HG03575 (cell line): ENCODE measurements around the gene LRFN2.

Experiments
- ATAC-seq: cut with Tn5 transposase; IDR thresholded peaks from one replicate; pipeline ENCODE4 v1.9.1; 2021; ENCODE audit not compliant: unreplicated experiment, insufficient number of reproducible peaks, low FRiP score; ENCODE audit errors: extremely low read depth

Gene LRFN2

DNA sequence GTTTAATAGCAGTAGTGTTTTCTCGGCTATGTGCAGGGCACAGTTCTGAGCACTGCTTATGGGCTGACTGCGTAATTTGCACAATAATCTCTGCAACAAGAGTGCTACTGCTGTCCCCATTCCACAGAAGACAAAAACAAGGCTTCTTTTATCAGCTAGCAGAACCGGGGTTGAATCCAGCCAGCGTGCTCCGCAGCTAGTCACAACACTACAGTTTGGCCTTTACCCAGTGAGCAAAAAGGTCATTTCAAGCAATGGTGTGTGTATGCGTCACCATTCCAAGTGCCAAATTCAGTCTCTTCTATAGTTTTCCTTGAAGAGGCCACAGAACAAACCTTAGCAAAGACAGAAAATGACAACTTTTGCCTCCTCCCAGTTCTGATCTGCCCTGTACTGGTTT lies 61.1 kb downstream of the LRFN2 start:
- no peak for ATAC-seq

DNA sequence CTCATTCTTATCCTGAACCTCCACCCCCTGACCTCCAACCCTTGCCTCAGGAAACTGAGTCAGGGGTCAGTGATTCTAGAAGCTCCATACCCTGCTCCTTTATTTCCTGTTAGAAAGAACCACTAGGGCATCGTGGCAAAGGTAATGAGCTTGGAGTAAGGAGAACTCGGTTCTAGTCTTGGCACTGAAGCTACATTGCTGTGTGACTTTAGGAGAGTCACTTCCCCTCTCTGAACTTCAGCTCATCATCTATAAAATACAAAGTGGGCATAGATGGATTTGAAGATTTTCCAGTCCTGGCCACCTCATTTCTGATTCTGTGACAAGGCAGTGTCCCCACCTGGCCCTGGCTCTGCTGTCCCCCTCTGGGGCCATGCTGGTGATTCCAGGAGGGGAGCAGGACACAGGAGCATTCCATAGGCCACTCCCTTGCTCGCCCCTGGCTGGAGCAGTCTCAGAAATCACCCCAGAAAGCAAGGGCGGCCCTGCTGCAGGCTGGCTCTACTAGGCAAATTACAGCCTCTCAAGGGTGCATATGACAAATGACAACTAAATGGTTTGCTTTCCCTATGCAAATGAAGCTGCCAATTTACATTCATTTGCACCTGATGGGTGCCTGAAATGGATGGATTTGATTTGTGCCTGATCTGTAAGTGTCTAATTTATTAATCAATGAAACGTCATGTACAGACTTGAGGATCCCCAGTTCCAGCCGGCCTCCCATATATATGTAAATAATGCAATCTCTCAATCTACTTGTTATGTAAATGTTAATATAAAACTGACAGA lies 62.2 kb downstream of the LRFN2 start:
- ATAC-seq: no peak

DNA sequence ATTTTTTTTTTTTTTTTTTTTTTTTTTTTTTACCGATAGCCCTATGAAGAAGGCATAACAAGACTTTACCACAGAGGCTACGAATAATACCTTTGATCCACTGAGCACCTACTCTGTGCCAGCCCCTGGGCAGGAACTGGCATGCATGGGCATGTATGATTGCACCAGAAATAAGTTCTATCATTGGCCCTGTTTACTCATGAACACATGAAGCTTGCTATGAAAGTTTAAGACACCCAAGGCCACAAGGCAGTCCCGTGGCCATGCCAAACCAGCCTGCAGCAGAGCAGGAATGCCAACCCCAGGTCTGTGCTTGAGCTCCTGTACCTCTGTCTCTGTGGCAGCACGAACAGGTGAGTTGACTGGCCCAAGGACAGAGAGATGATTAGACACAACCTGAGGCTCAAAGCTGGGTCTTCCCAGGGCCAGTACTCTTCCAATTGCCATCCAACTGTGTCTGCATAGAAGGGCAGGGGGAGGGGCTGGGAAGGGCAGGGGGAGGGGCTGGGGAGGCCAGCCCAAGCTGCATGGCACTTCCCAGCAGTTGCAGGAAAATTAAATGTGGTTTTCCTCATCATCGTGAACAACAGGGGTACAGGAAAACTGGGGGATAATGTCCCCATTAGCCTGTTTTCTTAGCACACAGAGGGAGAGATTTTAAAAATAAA lies 63.5 kb downstream of the LRFN2 start:
- ATAC-seq: no peak

DNA sequence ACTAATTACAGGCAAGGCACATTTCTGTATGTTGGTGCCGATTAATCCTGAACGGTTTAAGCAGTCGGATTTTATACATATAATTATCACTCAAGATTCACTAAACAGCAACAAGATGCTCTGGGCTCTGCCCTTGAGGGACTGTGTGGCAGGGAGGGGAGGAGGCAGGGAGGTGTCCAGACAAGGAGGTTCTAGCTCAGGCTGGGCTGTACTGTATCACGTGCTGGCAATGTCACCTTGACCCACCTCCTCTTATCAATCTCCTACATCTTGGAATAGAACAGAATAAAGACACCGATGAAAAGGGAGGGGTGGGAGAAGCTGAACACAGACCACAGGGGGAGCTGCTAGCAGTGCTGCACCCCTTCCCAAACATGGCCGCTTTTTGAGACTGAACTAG lies 65.7 kb downstream of the LRFN2 start:
- no peak for ATAC-seq

DNA sequence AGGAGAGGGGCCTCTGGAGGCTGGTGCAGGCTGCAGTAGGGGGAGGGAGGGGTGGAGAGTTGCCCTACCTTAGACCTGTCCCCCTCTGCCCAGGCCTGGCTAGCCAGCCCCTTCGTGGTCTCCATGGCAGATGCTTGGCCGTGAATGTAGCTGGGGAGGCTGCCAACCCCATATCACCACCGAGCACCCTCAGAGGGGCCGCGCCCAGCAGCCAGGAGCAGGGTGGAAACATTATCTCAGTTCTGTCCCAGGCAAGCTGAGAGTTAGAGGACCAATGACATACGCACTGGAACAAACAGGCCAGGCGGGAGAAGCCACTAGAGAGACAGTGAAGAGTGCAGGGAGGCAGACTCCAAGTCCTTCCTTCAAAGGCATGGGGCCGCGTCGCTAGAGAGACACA lies 66.5 kb downstream of the LRFN2 start:
- no peak for ATAC-seq

DNA sequence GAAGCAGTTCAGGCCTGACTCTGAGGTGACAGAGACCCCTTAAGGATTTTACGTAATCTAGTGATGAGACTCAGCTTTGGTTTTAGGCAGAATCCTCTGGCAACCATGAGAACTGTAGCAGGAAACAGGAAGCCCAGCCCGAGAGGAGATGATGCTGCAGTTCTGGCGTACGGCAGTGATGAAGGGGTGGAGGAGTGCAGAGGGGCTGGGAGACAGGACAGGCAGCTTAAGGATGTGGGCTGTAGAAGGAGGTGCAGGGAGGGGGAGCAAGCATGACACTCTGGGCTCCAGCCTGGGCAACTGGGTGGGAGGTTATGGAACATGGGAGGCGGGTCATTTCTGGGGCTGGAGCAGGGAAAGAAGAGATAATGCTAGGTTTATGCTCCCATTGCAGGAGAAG lies 67.1 kb downstream of the LRFN2 start:
- no peak for ATAC-seq

DNA sequence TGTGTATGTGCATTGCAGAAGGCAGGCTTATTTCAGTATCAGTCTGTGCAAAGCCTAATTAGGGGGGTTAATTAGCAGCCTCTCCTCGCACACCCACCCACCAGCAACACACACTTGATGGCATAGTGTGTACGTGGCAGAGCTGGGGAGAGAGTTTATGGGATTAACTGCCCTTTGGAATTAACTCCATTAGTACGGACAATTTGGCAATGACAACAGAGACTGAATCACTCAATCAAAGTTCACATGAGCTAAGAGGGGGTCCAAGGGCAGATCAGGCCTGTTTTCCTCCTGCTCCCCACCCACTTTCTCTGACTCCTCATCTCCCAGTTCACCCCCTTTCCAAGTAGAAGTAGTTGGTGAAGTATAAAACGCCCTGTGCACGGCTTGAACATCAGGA lies 69.5 kb downstream of the LRFN2 start:
- ATAC-seq: no peak

DNA sequence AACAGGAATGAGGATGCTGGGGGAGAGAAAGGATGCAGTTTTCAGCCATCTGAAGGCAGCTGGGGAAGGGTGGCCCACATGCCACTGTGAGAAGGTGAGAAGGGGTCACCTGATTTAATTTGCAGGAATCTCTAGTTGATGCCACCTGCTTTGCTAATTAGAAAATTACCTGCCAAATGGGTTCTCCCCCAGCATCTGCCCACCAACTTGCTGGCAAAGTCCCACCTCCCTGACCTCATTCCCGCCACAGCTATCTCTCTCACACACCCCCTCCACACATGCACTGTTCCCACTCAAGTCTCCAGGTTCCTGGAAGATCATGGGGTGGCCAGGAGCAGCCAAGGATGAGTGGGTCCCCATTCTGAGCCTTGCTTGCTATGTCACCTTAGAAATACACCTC lies 70.7 kb downstream of the LRFN2 start:
- ATAC-seq: no peak

DNA sequence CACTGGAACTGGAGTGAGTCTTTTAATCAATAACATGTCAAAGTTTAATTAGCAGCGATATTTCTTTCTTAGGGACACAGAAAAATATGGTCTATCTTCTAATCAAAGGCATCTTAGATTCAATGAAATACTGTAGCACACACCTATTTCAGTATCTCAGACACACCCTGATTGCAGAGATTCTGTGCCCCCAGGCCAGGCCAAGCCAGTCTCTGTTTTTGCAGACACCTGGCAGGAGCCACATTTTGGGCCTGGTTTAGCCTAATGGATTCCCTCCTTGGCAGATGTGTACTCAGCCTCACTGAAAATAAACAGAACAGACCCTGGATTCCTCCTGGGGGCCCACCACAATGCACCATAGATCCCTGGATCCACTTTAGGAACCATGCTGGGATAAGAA lies 74.8 kb downstream of the LRFN2 start:
- ATAC-seq: no peak

DNA sequence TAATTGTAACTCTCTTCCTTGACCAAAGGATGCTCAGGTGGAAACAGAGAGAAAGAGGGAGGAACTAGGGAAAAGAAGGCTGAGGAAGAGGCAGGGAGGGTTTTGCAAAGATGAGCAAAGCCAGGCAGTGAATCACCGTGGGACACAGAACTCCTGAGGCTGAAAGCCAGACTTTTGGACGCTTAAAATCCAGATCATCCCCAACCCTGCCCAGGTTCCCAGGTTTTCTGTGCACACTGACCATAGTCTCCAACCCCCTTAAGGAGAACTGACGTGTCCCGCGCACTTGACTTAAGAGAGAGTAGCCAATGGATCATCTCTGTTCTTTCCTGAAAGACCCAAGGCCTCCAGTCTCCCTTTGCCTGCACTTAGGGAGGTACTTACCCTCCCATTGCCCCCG lies 75.3 kb downstream of the LRFN2 start:
- ATAC-seq: no peak

DNA sequence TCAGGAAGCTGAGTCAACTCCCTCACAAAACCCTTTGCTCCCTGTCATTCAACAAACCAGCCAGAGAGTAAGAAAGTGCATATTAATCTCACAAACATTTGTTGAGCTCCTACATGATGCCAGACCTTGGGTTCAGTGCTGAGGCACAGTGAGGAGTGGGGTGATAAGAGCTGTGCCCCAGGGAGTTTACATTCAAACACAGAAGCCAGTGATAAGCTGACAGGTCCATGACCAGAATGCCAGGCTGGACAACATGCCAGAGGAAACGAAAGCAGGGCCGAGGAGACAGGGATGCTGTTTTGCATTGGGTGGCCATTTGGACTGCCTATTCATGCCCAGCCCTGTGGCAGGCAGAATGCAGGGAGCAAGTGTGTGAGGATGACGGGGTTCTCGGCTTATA lies 76.7 kb downstream of the LRFN2 start:
- ATAC-seq: no peak

DNA sequence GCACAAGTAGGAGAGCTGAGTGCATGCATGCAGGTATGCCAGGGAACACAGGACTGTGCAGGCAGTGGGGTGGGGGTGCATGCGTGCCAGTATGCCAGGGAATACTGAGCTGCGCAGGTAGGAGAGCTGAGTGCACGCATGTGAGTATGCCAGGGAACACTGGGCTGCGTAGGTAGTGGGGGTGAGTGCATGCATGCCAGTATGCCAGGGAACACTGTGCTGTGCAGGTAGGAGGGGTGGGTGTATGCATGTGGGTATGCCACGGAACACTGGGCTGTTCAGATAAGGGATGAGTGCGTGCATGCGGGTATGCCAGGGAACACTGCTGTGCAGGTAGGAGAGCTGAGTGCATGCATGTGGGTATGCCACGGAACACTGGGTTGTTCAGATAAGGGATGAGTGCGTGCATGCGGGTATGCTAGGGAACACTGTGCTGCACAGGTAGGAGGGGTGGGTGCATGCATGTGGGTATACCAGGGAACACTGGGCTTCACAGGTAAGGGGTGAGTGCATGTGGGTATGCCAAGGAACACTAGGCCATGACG lies 77.4 kb downstream of the LRFN2 start:
- no peak for ATAC-seq

DNA sequence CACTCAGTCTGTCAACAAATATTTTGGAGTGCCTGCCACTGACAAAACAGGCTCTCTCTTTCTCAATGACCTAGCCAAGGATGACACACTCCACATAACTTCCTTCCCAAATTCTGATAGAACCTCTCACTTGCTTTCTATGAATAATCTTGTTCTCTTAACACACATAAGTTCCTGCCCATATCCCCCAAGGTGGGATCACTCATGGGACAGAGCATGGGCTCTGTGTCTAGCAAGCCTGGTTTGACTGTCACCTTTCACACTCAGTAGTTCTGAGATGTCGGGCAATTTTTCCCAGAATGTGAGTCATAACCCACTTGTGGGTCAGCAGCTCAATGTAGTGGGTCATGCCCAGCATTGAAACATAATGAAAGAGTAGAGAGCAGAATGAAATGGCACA lies 78.1 kb downstream of the LRFN2 start:
- ATAC-seq: no peak

DNA sequence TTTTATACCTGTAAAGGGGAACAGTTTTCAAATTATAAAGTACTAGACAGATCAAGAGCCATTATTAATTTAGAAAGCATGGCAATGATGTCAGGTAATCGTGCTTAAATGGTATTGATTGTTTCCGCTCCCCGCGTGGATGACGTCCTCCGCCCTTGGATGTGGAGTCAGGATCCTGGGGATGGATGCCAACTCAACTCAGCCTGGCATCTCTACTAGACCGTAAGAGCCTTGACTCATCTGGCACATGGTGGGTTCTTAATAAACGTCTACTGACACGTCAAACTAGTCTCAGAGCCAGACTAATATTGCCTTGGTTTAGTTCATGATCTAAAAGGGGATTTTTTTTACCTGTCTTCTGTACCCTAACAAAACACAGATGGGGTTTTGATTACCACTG lies 80.2 kb downstream of the LRFN2 start:
- ATAC-seq: no peak

DNA sequence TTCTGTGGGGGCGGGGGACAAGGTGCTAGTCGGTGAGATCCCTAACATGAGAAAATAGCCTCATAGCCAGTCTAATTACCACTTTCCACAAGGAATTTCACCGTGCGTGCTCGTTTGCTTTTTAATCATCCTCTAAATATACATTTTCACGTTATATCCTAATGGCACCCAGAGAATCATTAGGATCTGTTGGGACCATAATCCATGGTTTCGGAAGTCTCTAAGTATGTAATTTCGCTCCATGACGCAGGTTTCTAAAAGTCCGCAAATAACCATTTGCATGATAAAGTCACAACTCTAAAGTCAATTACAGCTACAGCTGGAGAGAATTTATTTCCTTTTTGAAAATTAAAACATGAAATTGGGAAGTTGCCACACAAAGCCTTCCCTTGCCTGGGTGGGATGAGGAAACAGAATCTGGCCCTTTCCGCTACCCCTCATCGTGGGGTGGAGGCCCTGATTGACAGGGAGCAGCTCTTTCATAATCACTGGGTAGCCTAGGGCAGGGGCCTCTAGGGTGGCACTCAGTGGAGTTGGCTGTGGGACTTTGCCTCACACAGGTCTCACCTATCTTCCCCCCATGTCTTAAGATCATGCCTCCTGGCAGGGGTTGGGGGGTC lies 81.9 kb downstream of the LRFN2 start:
- ATAC-seq: no peak

DNA sequence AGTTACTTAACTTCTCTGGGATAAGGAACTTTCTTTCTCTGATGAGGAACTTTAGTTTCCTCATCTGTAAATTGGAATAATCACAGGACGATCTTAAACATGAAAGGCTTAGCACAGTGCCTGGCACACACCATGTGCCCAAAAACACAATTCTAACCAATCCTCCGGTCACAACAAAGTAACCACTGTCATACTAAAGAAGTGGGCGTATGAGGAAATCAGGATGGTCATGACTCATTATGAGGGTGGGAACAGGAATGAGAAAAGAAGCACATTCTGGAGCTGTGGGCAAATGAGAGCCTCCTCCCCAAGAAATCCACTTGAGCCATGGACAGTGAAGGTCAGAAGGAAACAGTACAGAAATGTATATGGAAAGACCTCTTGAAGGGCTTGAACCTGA lies 82.9 kb downstream of the LRFN2 start:
- ATAC-seq: no peak

DNA sequence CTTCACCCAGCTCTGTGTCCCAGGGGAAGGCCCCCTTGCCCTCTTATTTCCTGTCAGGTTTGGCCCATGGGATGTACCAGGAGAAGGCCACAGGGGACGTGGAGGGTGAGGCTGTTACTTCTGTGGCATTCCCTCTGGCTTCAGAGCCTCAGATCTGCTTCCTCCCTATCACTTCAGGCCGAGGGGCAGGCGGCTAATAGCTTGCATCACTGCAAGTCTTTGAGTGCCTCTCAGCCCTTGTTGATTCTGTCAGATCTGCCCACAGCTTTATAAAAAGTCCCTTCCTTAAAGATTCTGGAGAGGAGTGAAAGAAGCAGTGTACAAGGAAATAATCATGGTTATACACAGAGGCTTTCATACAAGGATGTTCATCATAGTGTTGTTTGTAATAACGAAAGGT lies 86.9 kb downstream of the LRFN2 start:
- no peak for ATAC-seq

DNA sequence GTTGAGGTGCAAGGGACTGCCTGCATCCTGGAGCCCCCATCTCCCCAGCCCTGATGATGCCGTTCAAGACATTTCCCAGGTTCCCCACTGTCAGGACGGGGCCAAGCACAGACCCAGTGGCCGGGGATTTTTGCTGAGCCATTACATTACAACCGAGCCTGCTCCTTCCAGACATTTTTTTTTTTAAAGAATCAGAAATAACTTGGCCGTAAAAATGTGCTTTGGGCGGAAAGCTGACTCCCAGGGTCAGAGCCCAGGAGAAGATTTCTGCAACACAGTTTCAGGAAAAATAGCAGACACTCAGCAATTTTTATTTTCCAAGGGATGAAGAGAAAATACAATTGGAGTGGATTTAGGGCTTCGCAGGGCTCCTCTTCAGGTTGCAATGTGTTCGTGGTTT lies 87.9 kb downstream of the LRFN2 start:
- no peak for ATAC-seq

DNA sequence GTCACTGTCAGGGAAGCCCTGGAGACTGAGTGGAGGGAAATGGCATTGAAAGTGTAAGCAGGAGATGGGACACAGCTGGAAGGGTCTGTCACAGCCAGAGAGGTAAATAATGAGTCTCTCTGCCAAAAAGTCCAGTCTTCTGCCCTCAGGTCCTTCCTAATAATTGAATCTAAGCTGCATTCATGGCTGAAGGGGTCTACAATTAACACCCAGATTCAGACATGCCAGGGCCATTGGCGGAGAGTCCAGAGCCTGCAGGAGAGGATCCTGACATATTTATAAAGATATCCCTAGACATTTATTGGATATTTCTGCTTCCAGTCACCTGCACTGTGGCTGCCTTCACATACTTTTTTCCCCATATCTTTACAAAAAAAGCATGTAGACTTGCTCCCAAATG lies 89.0 kb downstream of the LRFN2 start:
- ATAC-seq: no peak

DNA sequence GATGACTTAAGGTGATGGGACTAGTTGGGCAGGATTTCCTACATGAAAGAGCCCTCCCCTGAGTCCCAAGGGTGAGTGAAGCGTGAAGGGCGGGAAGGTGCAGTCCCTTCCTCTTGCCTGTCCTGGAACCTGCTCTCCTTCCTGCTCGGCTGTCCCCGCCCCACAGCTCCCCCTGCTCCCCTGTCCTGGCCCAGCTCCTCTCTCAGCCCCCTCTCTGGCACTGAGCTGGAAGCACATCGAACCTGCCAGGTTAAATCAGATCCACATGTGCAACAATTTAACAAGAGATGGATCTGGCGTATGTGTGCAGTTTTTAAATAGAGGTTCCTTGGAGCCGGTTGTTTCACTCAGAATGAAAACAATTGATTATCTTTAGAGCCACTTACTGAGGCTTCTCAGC lies 95.0 kb downstream of the LRFN2 start:
- no peak for ATAC-seq
